Kidney tubule cell (primary cell): ENCODE measurements around the gene CDC42SE2.
"Not testable (repeated sequence)": the region's sequence is repeated elsewhere in the genome, so short reads cannot be mapped to it uniquely, and the experiment has no call there.

Experiments
- DNase-seq: peaks from one replicate; pipeline ENCODE4 v3.0.0-alpha.2; 2018; ENCODE audit warnings: low spot score

Gene CDC42SE2

GRCh38 chr5:131250751-131251475 is 12.9 kb upstream of the CDC42SE2 start:
- no peak for DNase-seq

- DNase-seq = no peak
Observed at GRCh38 chr5:131252824-131253171, 11.1 kb upstream of the CDC42SE2 start.

GRCh38 chr5:131254025-131254424 is 9.8 kb upstream of the CDC42SE2 start:
- not testable (repeated sequence) for DNase-seq

- DNase-seq = no peak
Observed at GRCh38 chr5:131254741-131255140, 9.1 kb upstream of the CDC42SE2 start.

GRCh38 chr5:131256507-131256823 is 7.4 kb upstream of the CDC42SE2 start:
- DNase-seq = no peak

- peak; percentile 80 for DNase-seq
Observed at GRCh38 chr5:131258733-131259132, 5.1 kb upstream of the CDC42SE2 start.

GRCh38 chr5:131259326-131259725 is 4.5 kb upstream of the CDC42SE2 start:
- peak; percentile 47 for DNase-seq

- no peak for DNase-seq
Observed at GRCh38 chr5:131260895-131261294, 3.0 kb upstream of the CDC42SE2 start.

- DNase-seq = no peak
Observed at GRCh38 chr5:131261483-131261882, 2.4 kb upstream of the CDC42SE2 start.

- DNase-seq = peak; percentile 26
Observed at GRCh38 chr5:131262953-131263541, 806 bp upstream of the CDC42SE2 start.

GRCh38 chr5:131264451-131265099 is 722 bp downstream of the CDC42SE2 start:
- DNase-seq = peak; percentile 44

- peak; percentile 78 for DNase-seq
Observed at GRCh38 chr5:131265311-131265803, 1.5 kb downstream of the CDC42SE2 start.

GRCh38 chr5:131266370-131267060 is 2.7 kb downstream of the CDC42SE2 start:
- no peak for DNase-seq

GRCh38 chr5:131268758-131269370 is 5.0 kb downstream of the CDC42SE2 start:
- DNase-seq = no peak

GRCh38 chr5:131270809-131271208 is 7.0 kb downstream of the CDC42SE2 start:
- DNase-seq = peak; percentile 50

- not testable (repeated sequence) for DNase-seq
Observed at GRCh38 chr5:131271888-131272287, 8.0 kb downstream of the CDC42SE2 start.

GRCh38 chr5:131272307-131272706 is 8.5 kb downstream of the CDC42SE2 start:
- no peak for DNase-seq

GRCh38 chr5:131272724-131273123 is 8.9 kb downstream of the CDC42SE2 start:
- DNase-seq = no peak

GRCh38 chr5:131274326-131275063 is 10.6 kb downstream of the CDC42SE2 start:
- no peak for DNase-seq

- DNase-seq = no peak
Observed at GRCh38 chr5:131276072-131276471, 12.2 kb downstream of the CDC42SE2 start.

GRCh38 chr5:131277447-131277846 is 13.6 kb downstream of the CDC42SE2 start:
- no peak for DNase-seq
